C1 segment of cervical spinal cord (tissue), 14 donors: Measurements from ENCODE around the gene NGEF.
"Not testable (repeated sequence)": the region's sequence is repeated elsewhere in the genome, so short reads cannot be mapped to it uniquely, and the experiment has no call there.

Experiments used
- DNase-seq, 14 donors: peaks; one replicate each; lab custom pipeline; 2025; lab: John Stamatoyannopoulos, UW

NGEF gene, protein sequence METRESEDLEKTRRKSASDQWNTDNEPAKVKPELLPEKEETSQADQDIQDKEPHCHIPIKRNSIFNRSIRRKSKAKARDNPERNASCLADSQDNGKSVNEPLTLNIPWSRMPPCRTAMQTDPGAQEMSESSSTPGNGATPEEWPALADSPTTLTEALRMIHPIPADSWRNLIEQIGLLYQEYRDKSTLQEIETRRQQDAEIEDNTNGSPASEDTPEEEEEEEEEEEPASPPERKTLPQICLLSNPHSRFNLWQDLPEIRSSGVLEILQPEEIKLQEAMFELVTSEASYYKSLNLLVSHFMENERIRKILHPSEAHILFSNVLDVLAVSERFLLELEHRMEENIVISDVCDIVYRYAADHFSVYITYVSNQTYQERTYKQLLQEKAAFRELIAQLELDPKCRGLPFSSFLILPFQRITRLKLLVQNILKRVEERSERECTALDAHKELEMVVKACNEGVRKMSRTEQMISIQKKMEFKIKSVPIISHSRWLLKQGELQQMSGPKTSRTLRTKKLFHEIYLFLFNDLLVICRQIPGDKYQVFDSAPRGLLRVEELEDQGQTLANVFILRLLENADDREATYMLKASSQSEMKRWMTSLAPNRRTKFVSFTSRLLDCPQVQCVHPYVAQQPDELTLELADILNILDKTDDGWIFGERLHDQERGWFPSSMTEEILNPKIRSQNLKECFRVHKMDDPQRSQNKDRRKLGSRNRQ

GRCh38 chr2:233013027-233013461 is at the start of gene NGEF:
Gene NGEF (minus strand): TSS chr2:233013256. CDS start chr2:232974890, 38,366 bp downstream.
- DNase-seq = no peak

- DNase-seq = no peak
Observed at GRCh38 chr2:233062451-233062850, 49.4 kb upstream of the NGEF start.

GRCh38 chr2:233061591-233062450 is 48.8 kb upstream of the NGEF start:
- DNase-seq = peak in 2 of 14 donors; percentile 24 to 46

DNA sequence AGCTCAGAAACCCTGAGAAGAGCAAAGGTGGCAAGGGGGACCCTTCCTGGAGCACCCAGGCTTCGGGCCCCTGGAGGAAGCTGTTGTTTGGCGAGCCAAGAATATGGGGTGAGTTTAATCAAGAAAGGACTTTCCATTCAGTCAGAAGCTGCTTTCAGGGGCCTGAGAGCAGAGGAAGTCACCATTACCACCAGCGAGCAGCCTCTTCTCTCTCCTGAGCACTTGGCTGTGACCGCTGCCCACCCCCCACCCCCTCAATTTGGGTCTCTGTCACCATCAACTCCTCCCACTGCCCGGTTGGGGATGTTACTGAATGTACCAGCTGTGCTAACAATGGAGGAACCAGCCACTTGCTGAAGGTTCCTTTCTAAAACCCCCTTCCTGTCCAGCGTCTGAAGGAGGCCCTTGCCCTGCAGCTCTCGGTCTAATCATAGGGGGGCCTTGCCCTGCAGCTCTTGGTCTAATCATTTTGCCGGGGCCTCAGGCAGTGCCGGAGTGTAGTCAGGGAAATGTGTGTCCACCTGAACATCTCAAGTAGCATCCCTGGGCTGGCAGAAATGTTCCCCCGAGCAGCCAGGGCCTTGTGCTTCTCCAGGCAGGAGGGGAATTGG is 48.0 kb upstream of the NGEF start:
- peak in 1 of 14 donors; percentile 25 for DNase-seq

- DNase-seq = no peak
Observed at GRCh38 chr2:233060501-233060979, 47.5 kb upstream of the NGEF start.

GRCh38 chr2:233059797-233060500 is 46.9 kb upstream of the NGEF start, which contains the start of gene INPP5D:
Gene INPP5D (plus strand): TSS chr2:233060342. CDS start chr2:233060479, 137 bp downstream.
- peak in 6 of 14 donors; percentile 32 to 73 (median 54) for DNase-seq

DNA sequence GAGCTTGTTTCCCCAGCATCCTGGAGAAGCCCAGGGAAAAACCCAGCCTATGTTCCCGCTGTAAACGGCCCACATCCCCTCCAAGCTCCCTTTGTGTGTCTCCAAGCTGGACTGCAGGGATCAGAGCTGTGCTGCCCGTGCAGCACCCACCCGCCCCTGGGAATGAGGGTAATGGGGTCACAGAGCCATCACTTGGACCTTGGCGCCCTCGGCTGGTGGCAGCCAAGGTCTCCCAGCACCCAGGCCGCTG is 46.4 kb upstream of the NGEF start:
- no peak for DNase-seq

DNA sequence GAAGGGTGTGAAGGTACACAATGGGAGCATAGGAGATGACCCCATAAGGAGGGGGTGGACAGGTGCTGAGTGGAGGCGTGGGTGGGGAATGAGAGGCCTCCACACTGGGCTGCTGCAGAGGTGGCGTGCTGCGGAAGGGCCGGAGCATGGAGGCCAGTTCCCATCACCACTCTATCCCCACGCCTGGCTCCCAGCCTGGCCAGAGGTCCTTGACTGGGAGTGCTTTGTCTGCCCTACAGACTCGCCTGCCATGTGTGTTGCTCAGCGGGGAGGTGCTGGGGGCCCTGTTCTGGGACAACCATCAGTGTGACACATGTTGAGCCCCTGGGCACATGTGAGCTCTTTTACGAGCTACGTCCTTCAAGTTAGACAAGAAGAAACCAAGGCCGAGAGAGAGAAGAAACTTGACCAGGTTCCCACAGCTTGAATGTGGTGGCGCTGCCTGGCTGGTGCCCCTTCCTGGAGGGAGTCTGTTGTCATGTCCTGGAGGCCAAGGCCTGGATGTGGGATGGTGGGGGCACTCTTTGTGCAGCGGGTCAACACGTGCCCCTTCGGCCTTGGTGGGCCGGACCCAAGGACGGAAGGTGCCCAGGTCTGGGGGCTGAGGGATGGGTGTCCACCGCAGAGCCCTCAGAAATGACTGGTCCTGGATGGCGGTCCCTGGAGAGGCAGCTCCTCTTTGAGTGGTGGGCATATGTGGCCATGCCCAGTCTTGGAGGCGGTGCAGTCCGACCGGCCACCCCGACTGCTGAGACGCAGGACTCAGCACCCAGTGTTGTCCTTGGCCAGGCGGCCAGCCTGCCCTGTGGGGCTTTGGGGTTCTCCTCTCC is 45.9 kb upstream of the NGEF start:
- DNase-seq = no peak

DNA sequence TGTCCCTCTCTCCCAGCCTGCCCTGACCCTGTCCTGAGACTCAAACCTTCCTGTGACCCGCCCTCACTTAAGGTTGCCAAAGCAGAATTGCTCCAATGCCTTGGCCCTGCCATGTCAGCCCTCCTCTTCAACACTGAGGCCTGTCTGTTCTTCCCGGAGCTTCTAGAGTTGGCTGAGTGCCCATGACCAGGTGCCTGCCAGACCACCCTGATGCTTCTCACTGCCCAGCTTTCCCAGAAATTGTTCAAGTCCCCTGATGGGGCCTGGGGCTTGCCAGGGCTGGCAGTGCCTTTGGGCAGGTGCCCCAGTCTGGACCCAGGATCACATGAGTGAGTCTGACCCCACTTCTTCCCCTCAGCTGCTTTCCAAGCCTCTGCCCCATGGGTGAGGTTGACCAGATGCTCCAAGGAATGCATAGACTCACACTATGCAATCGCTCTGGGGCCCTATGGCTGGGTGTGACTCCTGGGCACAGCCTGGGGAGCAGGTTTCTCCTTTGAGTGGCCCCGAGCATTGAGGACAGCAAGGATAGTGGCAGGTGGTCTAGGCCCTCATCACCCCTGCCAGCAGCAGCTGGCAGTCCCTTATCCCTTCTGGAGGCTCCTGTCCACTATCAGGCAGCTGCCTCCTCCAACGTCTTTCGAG is 44.0 kb upstream of the NGEF start:
- DNase-seq = peak in 1 of 14 donors; percentile 27

- no peak for DNase-seq
Observed at GRCh38 chr2:233055362-233055761, 42.3 kb upstream of the NGEF start.

GRCh38 chr2:233053928-233054784 is 41.1 kb upstream of the NGEF start:
- peak in 9 of 14 donors; percentile 13 to 64 (median 32) for DNase-seq

DNA sequence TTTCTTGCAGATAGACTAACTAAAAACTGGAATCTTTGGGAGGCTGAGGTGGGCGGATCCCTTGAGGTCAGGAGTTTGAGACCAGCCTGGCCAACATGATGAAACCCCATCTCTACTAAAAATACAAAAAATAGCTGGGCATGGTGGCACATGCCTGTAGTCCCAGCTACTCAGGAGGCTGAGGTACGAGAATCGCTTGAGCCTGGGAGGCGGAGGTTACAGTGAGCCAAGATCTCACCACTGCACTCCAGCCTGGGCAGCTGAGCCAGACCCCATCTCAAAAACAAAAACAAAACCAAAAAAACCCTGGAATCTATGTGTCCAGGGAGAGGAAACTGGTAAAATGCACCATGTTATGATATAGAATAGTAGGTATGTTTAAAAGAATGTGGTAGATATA is 39.5 kb upstream of the NGEF start:
- DNase-seq = not testable (repeated sequence)

DNA sequence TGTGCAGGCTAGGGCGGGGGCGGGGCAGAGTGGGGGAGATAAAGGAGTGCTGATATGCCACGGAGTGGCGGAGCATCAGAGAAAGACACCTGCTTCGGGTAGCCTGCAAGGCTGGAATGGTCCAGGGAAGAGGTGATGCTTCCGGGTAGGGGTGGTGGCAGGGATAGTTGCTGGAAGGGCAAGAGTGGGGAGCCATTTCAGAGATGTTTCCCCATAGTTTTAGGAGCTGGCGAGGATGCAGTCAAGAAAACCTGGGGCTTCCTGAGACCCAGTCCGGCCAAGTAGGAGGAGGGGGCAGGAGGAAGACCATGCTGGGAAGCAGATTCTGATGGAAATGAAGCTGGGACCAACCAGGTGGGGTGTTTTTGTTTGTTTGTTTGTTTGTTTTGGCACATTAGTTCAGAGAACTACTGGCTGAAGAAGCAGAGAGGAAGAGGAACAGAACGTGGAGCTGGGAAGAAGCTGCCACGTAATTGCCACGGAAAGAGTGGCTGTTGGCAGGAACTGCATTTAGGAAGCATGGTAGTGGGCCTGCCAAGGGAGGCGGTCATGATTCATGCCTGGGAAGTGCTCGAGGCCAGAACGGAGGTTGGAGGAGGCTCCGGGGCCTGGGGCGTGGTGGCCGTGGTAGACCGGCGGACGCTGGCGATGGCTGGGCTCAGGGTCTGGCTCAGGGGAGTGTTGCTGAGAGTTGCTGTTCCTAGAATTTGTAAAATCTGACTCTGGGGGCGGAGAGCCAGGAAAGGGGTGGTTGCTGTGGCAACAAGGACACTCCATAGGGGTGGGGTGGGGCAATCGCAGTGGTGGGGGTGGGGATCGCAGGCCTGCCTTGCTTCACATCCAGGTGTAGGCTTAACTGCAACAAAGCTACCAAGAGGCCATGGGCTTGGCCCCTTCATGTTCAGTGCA is 38.4 kb upstream of the NGEF start:
- no peak for DNase-seq

DNA sequence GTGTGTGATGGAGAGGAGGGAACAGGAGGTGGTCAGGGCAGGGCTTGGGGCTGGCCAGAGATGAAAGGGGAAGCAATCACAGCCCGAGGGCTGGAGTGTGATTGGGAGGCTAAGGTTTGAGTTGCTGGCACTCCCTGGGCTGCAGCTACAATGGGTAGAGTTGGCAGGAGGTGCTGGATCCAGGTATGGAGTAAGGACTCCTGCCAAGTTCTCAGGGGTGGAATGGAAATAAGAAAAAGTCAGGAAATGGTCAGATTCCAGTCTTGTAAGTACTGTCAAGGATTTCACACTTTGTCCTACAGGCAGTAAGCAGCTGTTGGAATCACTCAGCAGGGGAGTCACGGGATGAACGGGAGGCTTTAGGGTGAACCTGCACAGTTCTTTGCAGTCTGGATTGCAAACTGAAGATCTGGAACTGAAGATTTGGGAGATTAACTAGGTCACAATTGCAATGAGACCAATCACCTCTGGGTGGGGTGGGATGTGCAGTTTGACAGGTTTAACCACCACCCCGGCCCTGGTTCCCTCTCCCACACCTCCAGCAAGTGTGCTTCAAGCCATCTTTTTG is 36.2 kb upstream of the NGEF start:
- no peak for DNase-seq

GRCh38 chr2:233048569-233049193 is 35.6 kb upstream of the NGEF start:
- no peak for DNase-seq

GRCh38 chr2:233047667-233048066 is 34.6 kb upstream of the NGEF start:
- no peak for DNase-seq
